ENCODE measurements around the gene UGT2B15.

DNA sequence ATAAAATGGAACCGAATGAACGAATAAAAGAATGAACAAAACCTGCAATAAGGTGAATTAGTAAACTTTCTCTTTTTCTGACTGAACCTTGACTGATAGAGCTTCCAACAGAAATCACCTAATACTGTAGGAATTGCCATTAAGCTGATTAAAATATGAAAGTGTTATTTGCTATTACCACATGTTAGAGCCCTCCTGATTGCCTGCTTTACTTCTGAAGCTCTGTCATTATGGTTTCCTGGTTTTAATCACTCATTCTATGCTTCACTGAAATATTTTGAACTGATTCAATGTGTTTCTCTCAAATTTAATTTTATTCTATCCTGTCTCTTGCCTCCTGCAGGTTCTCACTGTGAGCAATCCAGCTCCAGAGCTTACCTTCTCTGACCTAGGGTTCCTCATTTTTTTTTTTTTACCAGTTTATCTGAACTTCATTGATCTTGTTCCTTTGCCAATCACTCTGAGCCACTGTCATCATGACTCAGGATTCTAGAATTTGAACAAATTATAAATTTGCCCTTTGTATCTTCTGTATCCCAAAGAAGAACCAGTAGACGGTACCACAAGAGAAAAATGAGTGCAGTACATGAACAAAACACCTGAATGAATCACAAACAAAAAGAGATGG is 48.1 kb upstream of the UGT2B15 start:
- TF ChIP-seq, protein P1, sequence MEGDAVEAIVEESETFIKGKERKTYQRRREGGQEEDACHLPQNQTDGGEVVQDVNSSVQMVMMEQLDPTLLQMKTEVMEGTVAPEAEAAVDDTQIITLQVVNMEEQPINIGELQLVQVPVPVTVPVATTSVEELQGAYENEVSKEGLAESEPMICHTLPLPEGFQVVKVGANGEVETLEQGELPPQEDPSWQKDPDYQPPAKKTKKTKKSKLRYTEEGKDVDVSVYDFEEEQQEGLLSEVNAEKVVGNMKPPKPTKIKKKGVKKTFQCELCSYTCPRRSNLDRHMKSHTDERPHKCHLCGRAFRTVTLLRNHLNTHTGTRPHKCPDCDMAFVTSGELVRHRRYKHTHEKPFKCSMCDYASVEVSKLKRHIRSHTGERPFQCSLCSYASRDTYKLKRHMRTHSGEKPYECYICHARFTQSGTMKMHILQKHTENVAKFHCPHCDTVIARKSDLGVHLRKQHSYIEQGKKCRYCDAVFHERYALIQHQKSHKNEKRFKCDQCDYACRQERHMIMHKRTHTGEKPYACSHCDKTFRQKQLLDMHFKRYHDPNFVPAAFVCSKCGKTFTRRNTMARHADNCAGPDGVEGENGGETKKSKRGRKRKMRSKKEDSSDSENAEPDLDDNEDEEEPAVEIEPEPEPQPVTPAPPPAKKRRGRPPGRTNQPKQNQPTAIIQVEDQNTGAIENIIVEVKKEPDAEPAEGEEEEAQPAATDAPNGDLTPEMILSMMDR (conservative IDR thresholded peaks at IDR 0.05) = no peak
- no peak for TF ChIP-seq ZFX (IDR thresholded peaks at IDR 0.05)

Data from C4-2B (cell line).